GM11168 (cell line): ENCODE data around the gene CADM1.

ENCODE experiments used
- in situ Hi-C: fragments of 300-500 bp; cut with MboI; formaldehyde crosslinking; loops from one replicate; pipeline ENCODE4 v1.12.0; 2022; ENCODE audit warnings: low sequenced_read_pairs; ENCODE audit not compliant: unreplicated experiment

The CADM1 gene

GRCh38 chr11:115333121-115333520 is 171.1 kb downstream of the CADM1 start:
- in situ Hi-C loops = loop anchor here (10.0 kb wide), 1 partner anchor 942 kb away; no protein-coding TSS in a partner anchor

DNA sequence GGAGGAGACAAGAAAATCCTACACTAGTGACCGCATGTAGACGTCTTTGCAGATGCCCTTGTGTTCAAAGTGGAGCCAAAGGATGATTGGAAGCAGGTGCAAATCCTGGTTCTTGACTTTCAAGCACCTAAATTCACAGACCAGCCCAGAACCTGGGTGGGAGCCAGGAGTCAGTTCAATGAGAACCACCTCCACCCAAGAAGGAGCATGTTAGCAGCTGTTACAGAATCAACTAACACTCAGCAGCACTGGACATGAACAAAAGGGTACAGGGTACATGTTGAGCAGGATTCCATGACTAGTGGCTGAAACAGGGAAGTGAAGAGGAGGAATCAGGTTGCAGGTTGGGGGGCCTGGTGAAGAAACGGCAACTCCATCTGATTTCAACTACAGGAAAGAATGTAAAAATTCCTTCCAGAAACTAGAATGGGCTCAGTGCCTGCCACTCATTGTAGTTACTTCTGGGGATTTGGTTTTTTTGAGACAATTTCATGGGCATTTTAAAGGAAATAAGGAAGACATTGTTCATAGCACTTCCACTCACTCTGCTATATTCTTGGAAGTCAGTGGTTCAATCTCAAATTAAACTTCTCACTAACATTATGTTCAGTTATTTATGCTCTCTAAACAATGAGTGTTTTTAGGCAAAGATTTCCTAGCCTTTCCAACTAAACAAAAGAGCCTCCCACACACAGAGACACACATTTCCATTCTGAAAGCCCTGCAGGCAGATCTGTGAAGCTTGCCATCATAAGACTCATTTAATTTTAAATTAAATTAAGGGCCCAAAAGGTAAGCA is 173.3 kb downstream of the CADM1 start:
- in situ Hi-C loops = loop anchor here (10.0 kb wide), 1 partner anchor 944 kb away; no protein-coding TSS in a partner anchor

DNA sequence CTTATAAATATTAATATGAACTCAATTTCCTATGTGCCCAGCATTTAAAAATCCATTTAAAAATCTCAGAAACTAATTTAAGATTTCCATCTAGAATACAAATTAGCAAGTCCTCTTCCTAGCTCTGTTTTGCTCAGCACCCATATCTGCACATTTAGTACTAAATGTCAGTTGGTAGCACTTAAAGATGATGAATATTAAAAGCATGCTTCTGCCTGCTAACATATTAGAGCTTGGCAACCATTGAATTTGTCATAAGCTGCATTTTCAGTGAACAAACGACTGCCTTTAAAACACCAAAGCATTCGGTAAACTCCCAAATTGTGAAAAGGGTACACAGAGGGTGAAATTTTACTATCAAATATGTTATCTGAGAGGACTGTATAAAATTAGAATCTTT is 177.7 kb downstream of the CADM1 start:
- in situ Hi-C loops = no loop called here

GRCh38 chr11:115325523-115325922 is 178.7 kb downstream of the CADM1 start:
- in situ Hi-C loops = no loop called here

DNA sequence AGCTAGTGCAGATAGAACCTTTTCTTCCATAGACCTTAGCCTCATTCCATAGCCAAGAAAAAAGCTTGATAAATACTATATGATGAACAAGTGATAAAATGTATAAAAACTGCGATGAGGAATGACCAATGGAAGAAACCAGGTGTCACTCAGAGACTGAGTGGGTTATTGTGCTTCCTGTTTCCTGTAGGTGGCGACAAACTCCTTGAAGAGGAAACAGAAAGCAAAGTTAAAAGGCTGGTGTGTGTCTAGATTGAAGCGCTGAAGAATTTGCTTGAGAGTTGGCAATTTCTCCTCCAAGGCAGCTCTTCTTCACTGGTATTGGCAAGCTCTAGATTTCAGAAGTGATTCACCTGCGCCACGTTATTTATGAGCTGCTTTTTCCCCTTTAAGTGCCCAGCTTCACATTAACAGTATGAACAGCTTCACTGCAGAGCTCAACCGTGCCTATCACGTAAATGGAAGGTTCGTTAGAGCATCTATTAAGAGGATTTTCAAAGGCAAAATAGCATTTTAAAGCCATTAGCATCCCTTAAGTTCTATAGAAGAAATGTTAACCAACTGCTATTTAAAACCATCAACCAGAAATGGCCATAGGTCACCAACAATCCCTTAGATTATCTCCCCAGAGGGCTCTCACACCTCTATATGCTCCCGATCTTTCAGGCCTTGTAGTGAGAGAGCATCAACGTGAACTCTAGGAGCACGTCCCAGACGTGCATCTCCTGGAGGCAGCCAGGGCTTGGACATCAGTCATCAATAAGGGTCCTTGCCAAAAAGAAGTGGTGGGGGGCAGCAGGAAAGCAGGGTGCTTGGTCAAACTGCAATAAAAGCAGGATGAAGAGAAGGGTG is 179.4 kb downstream of the CADM1 start:
- in situ Hi-C loops = no loop called here

DNA sequence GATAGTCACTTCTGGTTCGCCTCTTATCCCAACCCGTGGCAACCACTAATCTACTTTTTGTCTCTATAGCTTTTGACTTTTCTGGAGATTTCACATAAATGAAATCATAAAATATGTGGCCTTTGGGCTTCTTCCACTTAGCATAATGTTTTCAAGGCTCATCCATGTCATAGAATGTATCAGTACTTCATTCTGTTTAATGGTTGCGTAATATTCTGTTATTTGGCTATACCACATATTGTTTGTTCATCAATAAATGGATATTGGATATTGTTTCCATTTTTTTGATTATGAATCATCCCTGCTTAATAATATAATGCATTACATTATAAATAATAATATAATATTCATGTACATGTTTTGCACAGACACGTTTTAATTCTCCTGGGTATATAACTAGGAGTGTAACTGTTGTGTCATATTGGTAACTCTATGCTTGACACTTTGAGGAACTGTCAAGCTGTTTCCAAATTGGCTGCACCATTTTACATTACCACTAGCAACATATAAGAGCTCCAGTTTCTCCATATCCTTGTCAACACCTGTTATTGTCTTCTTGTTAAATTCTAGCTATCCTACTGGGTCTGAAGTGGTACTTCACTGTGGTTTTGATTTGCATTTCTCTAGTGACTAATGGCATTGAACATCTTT is 181.5 kb downstream of the CADM1 start:
- in situ Hi-C loops = no loop called here

- in situ Hi-C loops = no loop called here
These were observed 182.5 kb downstream of the CADM1 start for GRCh38 chr11:115321605-115322289.

GRCh38 chr11:115317277-115318185 is 186.7 kb downstream of the CADM1 start:
- in situ Hi-C loops = no loop called here

- in situ Hi-C loops = no loop called here
These were observed 187.5 kb downstream of the CADM1 start for GRCh38 chr11:115316696-115317095.

- in situ Hi-C loops = no loop called here
These were observed 189.8 kb downstream of the CADM1 start for GRCh38 chr11:115314330-115314920.

DNA sequence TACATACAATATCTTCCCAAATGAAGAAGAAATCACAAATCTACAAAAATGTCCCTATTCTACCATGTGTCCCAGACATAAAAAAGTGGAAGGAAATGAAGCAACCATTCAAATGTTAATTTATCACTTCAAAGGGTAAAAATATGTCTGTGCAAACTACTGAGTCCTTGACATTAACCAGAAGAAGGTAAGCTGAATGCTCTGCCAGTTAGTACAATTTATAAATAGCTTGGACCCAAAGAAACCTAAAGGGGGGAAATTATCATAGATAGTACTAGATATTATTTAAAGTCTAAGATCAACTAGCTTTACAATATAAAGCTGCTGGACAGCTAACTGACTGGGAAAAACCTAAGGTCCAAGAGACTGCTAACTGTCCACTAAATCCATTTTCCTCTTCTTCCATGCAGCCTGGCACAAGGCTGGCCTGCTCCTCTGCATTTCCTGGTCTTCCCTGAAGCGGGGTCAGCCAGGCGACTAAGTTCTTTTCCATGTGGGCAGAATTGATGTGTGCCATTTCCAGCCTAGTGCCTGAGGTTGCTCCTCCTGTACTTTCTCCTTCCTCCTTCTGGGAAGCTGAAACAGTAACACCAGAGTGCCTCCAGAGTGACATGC is 190.9 kb downstream of the CADM1 start:
- in situ Hi-C loops = no loop called here

GRCh38 chr11:115311949-115312348 is 192.3 kb downstream of the CADM1 start:
- in situ Hi-C loops = no loop called here

- in situ Hi-C loops = no loop called here
These were observed 197.5 kb downstream of the CADM1 start for GRCh38 chr11:115306689-115307088.

- in situ Hi-C loops = no loop called here
These were observed 199.3 kb downstream of the CADM1 start for GRCh38 chr11:115304774-115305472.

GRCh38 chr11:115303929-115304531 is 200.2 kb downstream of the CADM1 start:
- in situ Hi-C loops = no loop called here

GRCh38 chr11:115302946-115303703 is 201.1 kb downstream of the CADM1 start:
- in situ Hi-C loops = no loop called here
